Thyroid gland (tissue), 4 donors: ENCODE results near the gene RASSF1.

Source experiments
- CTCF ChIP-seq, 6 experiments: fragments of 200-600 bp in 3 of 6; fragments of 450-650 bp in 3 of 6; sonication (generic) in 3 of 6; IDR thresholded peaks; one replicate each; pipeline ENCODE4 v1.5.1; 2016 to 2019; ENCODE audit warnings: antibody characterized with exemption in 6 of 6, mild to moderate bottlenecking in 2 of 6, inconsistent platforms in 1 of 6, moderate library complexity in 1 of 6
- POLR2A ChIP-seq, 2 donors: fragments of 450-650 bp; IDR thresholded peaks; one replicate each; pipeline ENCODE4 v1.6.1; 2017; ENCODE audit warnings: antibody characterized with exemption in 2 of 2, mild to moderate bottlenecking in 2 of 2, moderate library complexity in 1 of 2

- TF ChIP-seq CTCF (IDR thresholded peaks at IDR 0.05) (no peak), POLR2A (IDR thresholded peaks at IDR 0.05) (no peak)
Measured at GRCh38 chr3:50358355-50358910, 17.8 kb upstream of the RASSF1 start.
